ENCODE results near the gene ANAPC10. TPM values are rescaled to one million over a fixed set of nuclear protein-coding genes. Genes with fewer than 3 reads are reported as not detected.

ANAPC10 gene
- total RNA-seq, 8 experiments from 2014 or later, result 17.8 to 41.8 (median 24.5) TPM

GRCh38 chr4:145098675-145099037 lies 660 bp upstream of the ANAPC10 start:
- Histone ChIP-seq H3K27ac (peak overlapping the region; percentile 88 to 92), H3K4me3 (peak overlapping the region; percentile 65 to 74 (median 73)), H3K4me1 (replicated peaks in 1 of 2) (peaks cover 4 to 23% of the 10 kb centered on the region in 2 donors)
- 0% methylated on average over 1 to 8 of the region's 9 CpGs; no CpG with 5 or more reads in 6 of the 10 experiments for WGBS, 10 experiments
- in situ Hi-C loops (cut with MboI; ENCODE audit: low pct_unique_long_range_greater_than_20kb in 2 of 9, low sequenced_read_pairs in 9 of 9, unreplicated experiment in 9 of 9), result no loop called here
- ATAC-seq (replicated peaks in 6 of 8), result peak; percentile 28 to 53 (median 45)

- in situ Hi-C loops (cut with MboI; ENCODE audit: low pct_unique_long_range_greater_than_20kb in 2 of 9, low sequenced_read_pairs in 9 of 9, unreplicated experiment in 9 of 9), result no loop called here
- Histone ChIP-seq H3K27ac (peak overlapping the region; percentile 88 to 92), H3K4me1 (replicated peaks in 1 of 2) (peaks cover 4 to 23% of the 10 kb centered on the region in 2 donors), H3K4me3 (peak overlapping the region; percentile 65 to 74 (median 73))
- peak in 2 of 8 experiments; percentile 1 to 4 for ATAC-seq (replicated peaks in 6 of 8)
- 0 to 20% (median 1%) methylated on average over 1 to 10 of the region's 10 CpGs for WGBS, 10 experiments
These were observed 620 bp downstream of the ANAPC10 start for GRCh38 chr4:145097331-145097820.

GRCh38 chr4:145093638-145094037 lies 4.4 kb downstream of the ANAPC10 start:
- in situ Hi-C loops (cut with MboI; ENCODE audit: low pct_unique_long_range_greater_than_20kb in 2 of 9, low sequenced_read_pairs in 9 of 9, unreplicated experiment in 9 of 9), result no loop called here
- 84 to 100% (median 96%) methylated on average over 1 to 2 of the region's 2 CpGs for WGBS, 10 experiments
- no peak for ATAC-seq (replicated peaks in 6 of 8)

GRCh38 chr4:145090380-145090779 lies 7.6 kb downstream of the ANAPC10 start:
- Histone ChIP-seq H3K27ac (no peak overlapping the region), H3K4me3 (no peak overlapping the region), H3K4me1 (replicated peaks in 1 of 2) (no peaks in the 10 kb centered on the region)
- WGBS, 10 experiments, result 82 to 100% (median 100%) methylated on average over 1 of the region's 1 CpG; no CpG with 5 or more reads in 1 of the 10 experiments
- no peak for ATAC-seq (replicated peaks in 6 of 8)
- in situ Hi-C loops (cut with MboI; ENCODE audit: low pct_unique_long_range_greater_than_20kb in 2 of 9, low sequenced_read_pairs in 9 of 9, unreplicated experiment in 9 of 9), result no loop called here

More at GRCh38 chr4:145093638-145094037, 4.4 kb downstream of the ANAPC10 start:
- no peak overlapping the region for H3K27ac ChIP-seq
- peaks cover 4 to 5% of the 10 kb centered on the region in 2 donors for H3K4me1 ChIP-seq (replicated peaks in 1 of 2)
- no peak overlapping the region for H3K4me3 ChIP-seq

- no peak for ATAC-seq (replicated peaks in 6 of 8)
- H3K27ac ChIP-seq, result no peak overlapping the region
- H3K4me3 ChIP-seq, result no peak overlapping the region
- in situ Hi-C loops (cut with MboI; ENCODE audit: low pct_unique_long_range_greater_than_20kb in 2 of 9, low sequenced_read_pairs in 9 of 9, unreplicated experiment in 9 of 9), result no loop called here
- 14 to 100% (median 75%) methylated on average over 1 of the region's 1 CpG; no CpG with 5 or more reads in 3 of the 10 experiments for WGBS, 10 experiments
- no peaks in the 10 kb centered on the region for H3K4me1 ChIP-seq (replicated peaks in 1 of 2)
These were observed 13.9 kb downstream of the ANAPC10 start for GRCh38 chr4:145083891-145084605.

- no peak overlapping the region for H3K27ac ChIP-seq
- H3K4me3 ChIP-seq, result no peak overlapping the region
- no peak for ATAC-seq (replicated peaks in 6 of 8)
- no peaks in the 10 kb centered on the region for H3K4me1 ChIP-seq (replicated peaks in 1 of 2)
- in situ Hi-C loops (cut with MboI; ENCODE audit: low pct_unique_long_range_greater_than_20kb in 2 of 9, low sequenced_read_pairs in 9 of 9, unreplicated experiment in 9 of 9), result no loop called here
- WGBS, 10 experiments, result 83 to 100% (median 100%) methylated on average over 1 of the region's 1 CpG; no CpG with 5 or more reads in 2 of the 10 experiments
These were observed 16.2 kb downstream of the ANAPC10 start for GRCh38 chr4:145081756-145082155.

- 6 to 100% (median 88%) methylated on average over 1 to 2 of the region's 2 CpGs; no CpG with 5 or more reads in 1 of the 10 experiments for WGBS, 10 experiments
- ATAC-seq (replicated peaks in 6 of 8), result peak in 1 of 8 experiments; percentile 20
- in situ Hi-C loops (cut with MboI; ENCODE audit: low pct_unique_long_range_greater_than_20kb in 2 of 9, low sequenced_read_pairs in 9 of 9, unreplicated experiment in 9 of 9), result no loop called here
- Histone ChIP-seq H3K27ac (no peak overlapping the region), H3K4me3 (no peak overlapping the region), H3K4me1 (replicated peaks in 1 of 2) (no peaks in the 10 kb centered on the region)
These were observed 21.5 kb downstream of the ANAPC10 start for GRCh38 chr4:145076469-145076855.

- 83 to 100% (median 100%) methylated on average over 1 of the region's 1 CpG; no CpG with 5 or more reads in 3 of the 10 experiments for WGBS, 10 experiments
- in situ Hi-C loops (cut with MboI; ENCODE audit: low pct_unique_long_range_greater_than_20kb in 2 of 9, low sequenced_read_pairs in 9 of 9, unreplicated experiment in 9 of 9), result no loop called here
- H3K27ac ChIP-seq, result no peak overlapping the region
- H3K4me1 ChIP-seq (replicated peaks in 1 of 2), result no peaks in the 10 kb centered on the region
- no peak for ATAC-seq (replicated peaks in 6 of 8)
- H3K4me3 ChIP-seq, result no peak overlapping the region
These were observed 22.1 kb downstream of the ANAPC10 start for GRCh38 chr4:145075742-145076468.

GRCh38 chr4:145071560-145071959 lies 26.4 kb downstream of the ANAPC10 start:
- 79 to 100% (median 96%) methylated on average over 1 to 2 of the region's 2 CpGs; no CpG with 5 or more reads in 1 of the 10 experiments for WGBS, 10 experiments
- Histone ChIP-seq H3K4me1 (replicated peaks in 1 of 2) (no peaks in the 10 kb centered on the region), H3K4me3 (no peak overlapping the region), H3K27ac (no peak overlapping the region)
- ATAC-seq (replicated peaks in 6 of 8), result no peak
- in situ Hi-C loops (cut with MboI; ENCODE audit: low pct_unique_long_range_greater_than_20kb in 2 of 9, low sequenced_read_pairs in 9 of 9, unreplicated experiment in 9 of 9), result loop anchor here in 4 of 9 experiments (25.0 kb wide), 4 partner anchors 284 to 884 kb away; no protein-coding TSS in a partner anchor

- Histone ChIP-seq H3K4me1 (replicated peaks in 1 of 2) (no peaks in the 10 kb centered on the region), H3K27ac (no peak overlapping the region), H3K4me3 (no peak overlapping the region)
- WGBS, 10 experiments, result 44 to 100% (median 85%) methylated on average over 1 to 3 of the region's 3 CpGs; no CpG with 5 or more reads in 1 of the 10 experiments
- in situ Hi-C loops (cut with MboI; ENCODE audit: low pct_unique_long_range_greater_than_20kb in 2 of 9, low sequenced_read_pairs in 9 of 9, unreplicated experiment in 9 of 9), result loop anchor here in 5 of 9 experiments (10.0 to 25.0 kb wide), 5 partner anchors 282 to 895 kb away; no protein-coding TSS in a partner anchor
- no peak for ATAC-seq (replicated peaks in 6 of 8)
These were observed 28.6 kb downstream of the ANAPC10 start for GRCh38 chr4:145069361-145069760.

- H3K27ac ChIP-seq, result no peak overlapping the region
- H3K4me1 ChIP-seq (replicated peaks in 1 of 2), result no peaks in the 10 kb centered on the region
- 0 to 100% (median 14%) methylated on average over 1 to 2 of the region's 2 CpGs; no CpG with 5 or more reads in 1 of the 10 experiments for WGBS, 10 experiments
- H3K4me3 ChIP-seq, result no peak overlapping the region
- peak in 1 of 8 experiments; percentile 37 for ATAC-seq (replicated peaks in 6 of 8)
- in situ Hi-C loops (cut with MboI; ENCODE audit: low pct_unique_long_range_greater_than_20kb in 2 of 9, low sequenced_read_pairs in 9 of 9, unreplicated experiment in 9 of 9), result loop anchor here in 5 of 9 experiments (10.0 to 25.0 kb wide), 5 partner anchors 279 to 891 kb away; no protein-coding TSS in a partner anchor
These were observed 31.9 kb downstream of the ANAPC10 start for GRCh38 chr4:145066063-145066501.

- Histone ChIP-seq H3K4me3 (no peak overlapping the region), H3K4me1 (replicated peaks in 1 of 2) (no peaks in the 10 kb centered on the region), H3K27ac (no peak overlapping the region)
- ATAC-seq (replicated peaks in 6 of 8), result peak in 4 of 8 experiments; percentile 21 to 72 (median 57)
- 34 to 73% (median 51%) methylated on average over 3 to 6 of the region's 6 CpGs for WGBS, 10 experiments
- in situ Hi-C loops (cut with MboI; ENCODE audit: low pct_unique_long_range_greater_than_20kb in 2 of 9, low sequenced_read_pairs in 9 of 9, unreplicated experiment in 9 of 9), result loop anchor here in 5 of 9 experiments (10.0 to 25.0 kb wide), 5 partner anchors 274 to 887 kb away; no protein-coding TSS in a partner anchor
These were observed 36.6 kb downstream of the ANAPC10 start for GRCh38 chr4:145061318-145061920.
